Activated CD8-positive, alpha-beta memory T cell treated with anti-CD3 and anti-CD28 coated beads for 48 hours (primary cell): ENCODE results near the gene CGB1.
"Not testable (repeated sequence)": the region's sequence is repeated elsewhere in the genome, so short reads cannot be mapped to it uniquely, and the experiment has no call there.

Source experiments
- DNase-seq, 3 experiments: peaks; one replicate each; pipeline ENCODE4 v3.0.0-alpha.2; 2020; ENCODE audit warnings: low read depth in 2 of 3, low spot score in 2 of 3

CGB1 gene

GRCh38 chr19:49036815-49037214 is at the start of gene CGB1:
CGB1 (minus strand) TSS chr19:49036895; CDS start chr19:49036711, 184 bp downstream.
- not testable (repeated sequence) for DNase-seq

DNA sequence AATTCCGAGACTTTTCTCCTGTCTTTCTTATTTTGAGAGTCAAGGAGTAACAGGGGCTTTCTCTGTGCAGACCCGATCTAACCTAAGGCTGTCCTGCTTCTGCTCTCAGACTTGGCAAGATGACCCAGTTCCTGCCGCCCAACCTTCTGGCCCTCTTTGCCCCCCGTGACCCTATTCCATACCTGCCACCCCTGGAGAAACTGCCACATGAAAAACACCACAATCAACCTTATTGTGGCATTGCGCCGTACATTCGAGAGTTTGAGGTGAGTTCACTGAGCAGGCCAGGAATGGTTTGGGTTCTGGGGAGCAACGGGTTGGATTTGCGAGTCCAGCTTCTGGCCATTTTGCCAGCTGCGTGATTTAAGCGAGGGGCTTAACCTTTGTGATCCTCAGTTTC is 49.6 kb upstream of the CGB1 start:
- no peak for DNase-seq

- DNase-seq = no peak
These were observed 49.2 kb upstream of the CGB1 start for GRCh38 chr19:49085868-49086232.

GRCh38 chr19:49085020-49085867 is 48.5 kb upstream of the CGB1 start, which contains the start of gene SNRNP70:
SNRNP70 (plus strand) TSS chr19:49085451; CDS start chr19:49086415, 964 bp downstream.
- DNase-seq = peak; percentile 93 to 99 (median 97)

DNA sequence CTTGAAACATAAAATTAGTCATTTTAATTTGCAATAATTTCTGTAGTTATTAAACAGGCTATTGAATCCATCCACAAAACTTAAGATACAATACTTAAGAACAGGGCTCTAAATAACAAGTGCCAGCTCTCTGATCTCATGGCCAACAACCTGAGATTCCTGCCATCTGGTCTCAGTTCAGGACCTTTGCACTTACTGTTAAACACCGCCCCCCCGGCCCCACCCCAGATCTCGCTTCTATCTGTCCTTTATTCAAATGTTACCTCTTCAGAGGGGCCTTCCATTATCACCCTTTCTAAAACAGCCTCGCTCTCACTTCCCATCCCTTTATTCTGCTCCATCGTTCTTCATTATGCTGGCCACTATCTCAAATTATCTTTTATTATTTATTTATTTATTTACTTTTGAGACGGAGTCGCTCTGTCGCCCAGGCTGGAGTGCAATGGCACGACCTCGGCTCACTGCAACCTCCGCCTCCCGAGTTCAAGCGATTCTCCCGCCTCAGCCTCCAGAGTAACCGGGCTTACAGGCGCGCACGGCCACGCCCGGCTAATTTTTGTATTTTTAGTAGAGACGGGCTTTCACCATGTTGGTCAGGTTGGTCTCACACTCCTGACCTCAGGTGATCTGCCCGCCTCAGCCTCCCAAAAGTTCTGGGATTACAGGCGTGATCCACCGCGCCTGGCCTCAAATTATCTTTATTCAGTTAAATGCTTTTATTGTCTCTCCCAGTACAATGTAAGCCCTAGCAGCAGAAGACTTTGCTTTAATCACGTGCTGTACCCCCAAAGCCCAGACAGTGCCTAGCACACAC is 47.7 kb upstream of the CGB1 start:
- DNase-seq = no peak

GRCh38 chr19:49081273-49081672 is 44.6 kb upstream of the CGB1 start:
- no peak for DNase-seq

DNA sequence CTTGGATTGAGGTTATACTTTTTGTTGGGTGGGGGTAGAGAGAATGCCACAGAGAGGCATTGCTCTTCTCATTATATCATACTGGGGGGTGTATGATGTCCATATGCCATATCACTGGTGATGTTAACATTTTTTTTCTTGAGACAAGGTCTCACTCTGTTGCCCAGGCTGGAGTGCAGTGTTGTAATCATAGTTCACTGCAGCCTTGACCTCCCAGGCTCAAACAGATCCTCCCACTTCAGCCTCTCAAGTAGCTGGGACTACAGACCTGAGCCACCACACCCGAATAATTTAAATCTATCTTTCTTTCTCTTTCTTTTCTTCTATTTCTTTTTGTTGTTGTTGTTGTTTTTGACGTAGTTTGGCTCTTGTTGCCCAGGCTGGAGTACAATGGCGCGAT is 43.7 kb upstream of the CGB1 start:
- no peak for DNase-seq

- DNase-seq = not testable (repeated sequence)
These were observed 38.2 kb upstream of the CGB1 start for GRCh38 chr19:49074869-49075268.

- DNase-seq = no peak
These were observed 37.1 kb upstream of the CGB1 start for GRCh38 chr19:49073514-49074378.

DNA sequence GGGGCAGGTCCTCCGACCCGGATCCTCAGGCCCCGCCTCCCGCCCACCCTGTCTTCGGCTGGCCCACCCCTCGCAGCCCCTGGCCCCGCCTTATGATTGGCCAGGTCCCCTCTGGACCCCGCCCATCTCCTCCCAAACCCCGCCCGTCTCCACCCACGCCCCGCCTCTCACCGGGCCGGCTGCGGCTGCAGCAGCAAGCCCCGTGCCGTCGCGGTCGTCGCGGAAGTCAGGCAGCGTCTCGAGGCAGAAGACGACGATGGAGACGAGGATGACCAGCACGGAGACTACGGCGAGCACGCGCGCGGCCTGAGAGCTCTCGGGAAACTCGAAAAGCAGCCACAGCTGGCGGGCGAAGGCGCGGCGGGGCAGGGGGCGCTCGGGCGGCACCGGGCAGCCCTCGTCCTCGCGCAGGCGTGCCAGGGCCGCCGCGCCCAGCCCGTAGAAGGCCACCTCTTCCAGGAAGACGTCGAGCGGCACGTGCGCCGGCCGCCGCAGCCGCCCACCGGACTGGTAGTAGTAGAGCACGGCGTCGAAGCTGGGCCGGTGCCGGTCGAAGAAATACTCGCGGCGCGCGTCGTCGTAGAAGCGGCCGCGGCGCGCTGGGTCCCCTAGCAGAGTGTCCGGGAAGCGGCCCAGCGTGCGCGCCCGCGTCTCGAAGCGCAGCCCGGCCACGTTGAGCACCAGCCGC is 35.3 kb upstream of the CGB1 start:
- DNase-seq = no peak

DNA sequence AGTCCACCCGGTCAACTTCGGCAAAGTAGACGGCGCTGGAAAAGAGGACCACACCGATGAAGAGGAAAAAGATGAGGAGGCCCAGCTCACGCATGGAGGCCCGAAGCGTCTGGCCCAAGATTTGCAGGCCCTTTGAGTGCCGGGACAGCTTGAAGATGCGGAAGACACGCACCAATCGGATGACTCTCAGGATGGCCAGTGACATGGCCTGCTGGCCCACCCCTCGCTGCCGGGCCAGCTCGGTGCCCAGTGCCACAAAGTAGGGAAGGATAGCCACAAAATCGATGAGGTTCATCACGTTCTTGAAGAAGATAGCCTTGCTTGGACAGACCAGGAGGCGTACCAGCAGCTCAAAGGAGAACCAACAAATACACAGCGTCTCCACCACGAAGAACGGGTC is 33.7 kb upstream of the CGB1 start:
- DNase-seq = no peak

GRCh38 chr19:49069026-49069425 is 32.3 kb upstream of the CGB1 start:
- no peak for DNase-seq

GRCh38 chr19:49067554-49067953 is 30.9 kb upstream of the CGB1 start:
- DNase-seq = no peak

GRCh38 chr19:49065905-49066512 is 29.3 kb upstream of the CGB1 start:
- no peak for DNase-seq

DNA sequence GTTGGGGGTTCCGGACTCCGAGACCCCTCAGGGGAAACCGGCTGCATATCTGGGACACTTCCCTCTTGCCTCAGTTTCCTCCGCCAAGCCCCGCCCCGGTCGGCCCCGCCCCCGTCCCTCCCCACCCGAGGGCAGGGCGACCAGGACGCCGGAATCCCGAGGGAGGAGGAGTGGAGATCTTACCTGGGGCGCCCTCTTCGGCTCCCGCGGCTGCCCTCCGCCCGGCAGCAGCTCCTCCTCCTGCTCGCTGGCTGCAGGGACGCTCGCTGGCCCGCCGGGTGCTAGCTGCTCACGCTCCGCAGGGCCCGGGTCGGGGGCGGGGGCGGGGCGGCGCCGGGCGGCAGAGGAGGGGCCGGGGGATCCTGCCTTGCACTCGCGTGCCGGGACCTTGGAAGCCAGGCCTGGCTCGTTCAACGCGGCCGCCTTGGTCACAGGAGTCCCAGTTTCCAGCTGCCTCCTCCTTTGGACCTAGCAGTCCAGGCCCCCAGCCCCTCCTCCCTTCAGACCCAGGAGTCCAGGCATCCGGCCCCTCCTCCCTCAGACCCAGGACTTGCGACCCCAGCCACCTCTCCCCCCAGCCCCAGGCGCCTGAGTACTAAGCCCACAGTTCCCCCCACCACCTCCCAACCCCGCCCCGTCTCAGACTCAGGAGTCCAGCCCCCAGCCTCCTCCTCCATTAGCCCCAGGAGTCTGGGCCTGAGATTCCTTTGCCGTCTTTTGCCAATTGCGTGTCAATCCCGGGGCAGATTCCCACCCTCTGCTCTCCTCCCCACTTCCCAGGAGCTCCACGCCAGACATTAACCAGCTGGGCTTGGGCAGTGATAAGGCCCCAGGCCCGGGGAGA is 28.3 kb upstream of the CGB1 start, which contains the start of gene NTF4:
TSS of gene NTF4 (minus strand) at position 51 of the 844 bp plus-strand sequence. CDS start 2,821 bp downstream, outside the sequence.
- DNase-seq = no peak

DNA sequence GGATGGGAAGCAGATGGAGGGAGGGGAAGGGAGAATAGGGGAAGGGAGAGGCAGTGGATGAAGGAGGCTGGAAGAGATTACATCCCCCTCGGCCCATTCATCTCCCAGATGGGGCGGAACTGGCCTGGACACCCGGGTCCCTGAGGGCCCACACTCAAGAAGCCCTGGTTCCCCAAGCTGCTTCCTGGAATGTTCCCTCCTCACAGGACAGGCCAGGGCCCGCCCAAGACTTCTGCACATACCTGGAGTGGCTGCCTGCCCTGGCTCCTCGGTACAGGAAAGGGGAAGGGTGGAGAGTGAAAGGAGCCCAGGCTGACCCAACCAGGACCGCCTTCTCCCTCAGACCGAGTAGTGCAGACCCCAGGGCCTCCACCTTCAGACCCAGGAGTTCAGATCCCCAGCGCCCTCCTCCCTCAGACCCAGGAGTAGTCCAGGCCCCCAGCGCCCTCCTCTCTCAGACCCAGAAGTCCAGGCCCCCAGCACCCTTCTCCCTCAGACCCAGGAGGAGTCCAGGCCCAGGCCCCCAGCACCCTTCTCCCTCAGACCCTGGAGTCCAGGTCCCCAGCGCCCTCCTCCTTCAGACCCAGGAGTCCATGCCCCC is 27.4 kb upstream of the CGB1 start:
- DNase-seq = no peak

DNA sequence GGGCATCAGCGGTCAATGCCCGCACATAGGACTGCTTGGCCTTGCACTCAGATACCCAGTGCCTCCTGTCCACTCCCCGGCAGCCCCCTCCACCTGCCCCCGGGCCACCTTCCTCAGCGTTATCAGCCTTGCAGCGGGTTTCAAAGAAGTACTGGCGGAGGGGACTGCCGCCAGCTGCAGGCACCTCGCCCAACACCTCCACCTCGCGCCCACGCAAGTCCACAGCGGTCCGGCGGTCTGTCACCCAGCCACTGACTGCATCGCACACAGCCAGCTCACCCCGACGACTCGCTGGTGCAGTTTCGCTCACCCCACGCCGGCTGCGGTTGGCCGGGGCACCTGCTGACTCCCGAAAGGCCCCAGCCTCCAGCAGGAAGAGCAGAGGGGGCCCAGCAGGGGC is 24.8 kb upstream of the CGB1 start:
- no peak for DNase-seq

DNA sequence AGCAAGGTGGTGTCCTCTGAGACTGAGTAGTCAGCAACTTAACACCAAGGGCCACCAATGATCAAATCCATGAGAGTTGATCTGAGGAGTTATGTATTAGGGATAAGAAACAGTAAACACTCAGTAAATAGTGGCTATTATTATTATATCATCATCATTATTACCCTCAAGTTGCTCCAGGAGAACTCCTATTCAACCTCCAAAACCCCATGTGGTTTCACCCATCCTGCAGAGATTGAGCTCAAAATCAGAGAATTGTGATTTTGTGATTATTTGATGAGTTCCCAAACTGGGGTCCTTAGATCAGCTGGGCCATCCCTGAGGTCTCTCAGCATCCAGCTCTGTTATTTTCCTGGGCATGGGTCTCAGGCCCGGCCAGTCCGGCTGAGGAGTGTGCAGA is 24.3 kb upstream of the CGB1 start:
- DNase-seq = no peak

DNA sequence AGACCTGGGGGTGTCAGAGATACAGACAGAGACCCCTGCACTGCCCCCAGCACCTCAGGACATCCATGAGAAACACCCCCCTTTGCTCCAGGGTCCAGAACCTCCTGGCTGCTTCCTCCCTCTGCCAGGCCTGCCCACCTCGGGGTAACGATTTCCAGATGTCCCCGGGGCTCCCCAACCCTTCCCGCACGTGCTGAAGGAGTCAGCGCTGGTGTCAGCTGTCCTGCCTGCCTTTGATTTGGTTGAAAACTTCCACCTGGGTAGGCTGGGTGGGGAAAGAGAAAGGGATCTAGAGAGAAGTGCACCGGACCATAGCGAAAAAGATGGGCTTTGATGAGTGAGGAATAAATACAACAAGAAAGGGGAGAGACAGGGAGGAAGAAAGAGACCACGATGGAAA is 22.4 kb upstream of the CGB1 start:
- no peak for DNase-seq
